Stimulated activated CD4-positive, alpha-beta T cell treated with anti-CD3 and anti-CD28 coated beads, Interleukin-4, amount 100 ng/mL, for 48 hours (primary cell): ENCODE measurements around the gene KLHL13.
"Not testable (repeated sequence)": the region's sequence is repeated elsewhere in the genome, so short reads cannot be mapped to it uniquely, and the experiment has no call there.

ENCODE experiments used
- DNase-seq, 2 donors: peaks; one replicate each; pipeline ENCODE4 v3.0.0-alpha.2; 2020; ENCODE audit warnings: low read depth in 2 of 2

KLHL13 gene

GRCh38 chrX:117990438-117990837 is 126.2 kb downstream of the KLHL13 start:
- no peak for DNase-seq

GRCh38 chrX:117989512-117989911 is 127.1 kb downstream of the KLHL13 start:
- no peak for DNase-seq

GRCh38 chrX:117987373-117987772 is 129.2 kb downstream of the KLHL13 start:
- no peak for DNase-seq

- no peak for DNase-seq
Observed at GRCh38 chrX:117985241-117985640, 131.4 kb downstream of the KLHL13 start.

- no peak for DNase-seq
Observed at GRCh38 chrX:117982694-117983392, 133.8 kb downstream of the KLHL13 start.

GRCh38 chrX:117978402-117978801 is 138.2 kb downstream of the KLHL13 start:
- no peak for DNase-seq

GRCh38 chrX:117977526-117977925 is 139.1 kb downstream of the KLHL13 start:
- no peak for DNase-seq

- DNase-seq = no peak
Observed at GRCh38 chrX:117973110-117973807, 143.4 kb downstream of the KLHL13 start.

GRCh38 chrX:117972711-117973109 is 143.9 kb downstream of the KLHL13 start:
- no peak for DNase-seq

- no peak for DNase-seq
Observed at GRCh38 chrX:117969782-117970181, 146.8 kb downstream of the KLHL13 start.

GRCh38 chrX:117969328-117969727 is 147.3 kb downstream of the KLHL13 start:
- no peak for DNase-seq

- DNase-seq = no peak
Observed at GRCh38 chrX:117959045-117959444, 157.6 kb downstream of the KLHL13 start.

GRCh38 chrX:117957128-117957527 is 159.5 kb downstream of the KLHL13 start:
- no peak for DNase-seq

- DNase-seq = not testable (repeated sequence)
Observed at GRCh38 chrX:117939296-117939695, 177.3 kb downstream of the KLHL13 start.

GRCh38 chrX:117936118-117936517 is 180.5 kb downstream of the KLHL13 start:
- no peak for DNase-seq

- not testable (repeated sequence) for DNase-seq
Observed at GRCh38 chrX:117930116-117930515, 186.5 kb downstream of the KLHL13 start.

GRCh38 chrX:117919755-117920154 is 196.9 kb downstream of the KLHL13 start:
- no peak for DNase-seq

GRCh38 chrX:117910216-117910615 is 206.4 kb downstream of the KLHL13 start:
- no peak for DNase-seq

GRCh38 chrX:117898226-117898625 is 218.4 kb downstream of the KLHL13 start:
- no peak for DNase-seq

GRCh38 chrX:117895418-117895817 is 221.2 kb downstream of the KLHL13 start:
- no peak for DNase-seq

GRCh38 chrX:117892469-117892868 is 224.1 kb downstream of the KLHL13 start:
- DNase-seq = no peak

GRCh38 chrX:117871796-117872195 is 244.8 kb downstream of the KLHL13 start:
- no peak for DNase-seq

- no peak for DNase-seq
Observed at GRCh38 chrX:117860517-117860916, 256.1 kb downstream of the KLHL13 start.
